Aorta (tissue), 5 donors: ENCODE results near the gene TBC1D2. TPM values are rescaled to one million over a fixed set of nuclear protein-coding genes. Genes with fewer than 3 reads are reported as not detected.

ENCODE experiments used
- ATAC-seq: fragments of 200-7000 bp; cut with Tn5 transposase; one replicate; pipeline ENCODE4 v1.9.1; 2022; ENCODE audit warnings: moderate library complexity; ENCODE audit not compliant: low FRiP score
- DNase-seq, 2 donors: peaks; one replicate each; pipeline ENCODE4 v3.0.0-alpha.2; 2020
- H3K27ac ChIP-seq, 2 donors: one replicate each; pipeline ENCODE4 v1.5.1; 2013; ENCODE audit warnings: low read length in 2 of 2, mild to moderate bottlenecking in 2 of 2, moderate library complexity in 2 of 2, control low read depth in 1 of 2, inconsistent platforms in 1 of 2, low read depth in 1 of 2
- H3K27me3 ChIP-seq, 2 donors: one replicate each; pipeline ENCODE4 v1.6.1; 2013; ENCODE audit warnings: control low read depth in 1 of 2, low read length in 1 of 2, mild to moderate bottlenecking in 1 of 2, moderate library complexity in 1 of 2; ENCODE audit not compliant: insufficient read depth in 2 of 2, control insufficient read depth in 1 of 2
- H3K36me3 ChIP-seq, 2 donors: one replicate each; pipeline ENCODE4 v1.6.1; 2013; ENCODE audit warnings: control low read depth in 1 of 2, low read length in 1 of 2, mild to moderate bottlenecking in 1 of 2; ENCODE audit not compliant: insufficient read depth in 2 of 2, control insufficient read depth in 1 of 2
- H3K4me1 ChIP-seq, 2 donors: one replicate each; pipeline ENCODE4 v1.6.1; 2013; ENCODE audit warnings: low read length in 2 of 2, control low read depth in 1 of 2, mild to moderate bottlenecking in 1 of 2, moderate library complexity in 1 of 2; ENCODE audit not compliant: insufficient read depth in 2 of 2, control insufficient read depth in 1 of 2
- H3K4me3 ChIP-seq, 2 donors: one replicate each; pipeline ENCODE4 v1.5.1; 2013; ENCODE audit warnings: low read length in 2 of 2, control low read depth in 1 of 2, mild to moderate bottlenecking in 1 of 2
- H3K9me3 ChIP-seq: one replicate; pipeline ENCODE4 v1.6.1; 2013; ENCODE audit warnings: mild to moderate bottlenecking, low read length; ENCODE audit not compliant: control insufficient read depth
- WGBS, 2 donors: extraction: QIAGEN DNeasy Blood & Tissue Kit; methylation state at CpG; one replicate each; pipeline ENCODE4 v1.1.7; 2013; 5-methylcytosine and 5-hydroxymethylcytosine counted together
- intact Hi-C, 2 donors: fragments of 100-400 bp; cut with DNase I; formaldehyde crosslinking; loops; one replicate each; pipeline versions ENCODE4 v1.14.2 to v1.15.0; 2022
- polyA plus RNA-seq, 2 donors: library from polyadenylated mRNA; stranded (reverse); fragments of 200-250 nt; gene quantifications; one replicate each; pipeline ENCODE4 v1.2.3, GENCODE V29; 2013
- total RNA-seq, 2 donors: library from RNA; stranded (reverse); fragmentation: NEBNext Ultra II Directional; extraction: Animal tissue kit (Norgen Biotek cat#: 25700); gene quantifications; one replicate each; pipeline ENCODE4 v1.2.1, GENCODE V29; 2021
- donor health status: healthy with polysubstance abuse.
- donor health status: Bipolar disorder and iron deficiency.
- donor health status: DM: no; HTN: no; CAD: no.
- donor health status: DM: no; HTN: no; CAD: no.
- donor health status: DM: yes; HTN: yes; CAD: no.

The TBC1D2 gene
- total and polyA plus RNA-seq, 4 donors: 6.0 to 12.4 (median 8.4) TPM

GRCh38 chr9:98191181-98191608 is 64.3 kb downstream of the TBC1D2 start:
- WGBS, 2 donors: 90% methylated on average over 5 of the region's 5 CpGs
- H3K4me1 ChIP-seq: no peaks in the 10 kb centered on the region
- H3K36me3 ChIP-seq: no peaks in the 10 kb centered on the region
- ATAC-seq: no peak
- no peaks in the 10 kb centered on the region for H3K27me3 ChIP-seq
- H3K4me3 ChIP-seq: no peak overlapping the region
- intact Hi-C loops: loop anchor here (10.0 kb wide), 2 partner anchors 76 to 604 kb away; partner anchors contain the start of genes ANKS6 (in 1 of the 2) and TRIM14 (in 1 of the 2)
- no peak overlapping the region for H3K27ac ChIP-seq
- H3K9me3 ChIP-seq: no peaks in the 10 kb centered on the region
- DNase-seq: no peak

GRCh38 chr9:98190757-98191105 is 64.7 kb downstream of the TBC1D2 start:
- intact Hi-C loops: loop anchor here (10.0 kb wide), 2 partner anchors 76 to 604 kb away; partner anchors contain the start of genes ANKS6 (in 1 of the 2) and TRIM14 (in 1 of the 2)

GRCh38 chr9:98189412-98189811 is 66.0 kb downstream of the TBC1D2 start:
- intact Hi-C loops: no loop called here

More at GRCh38 chr9:98190757-98191105, 64.7 kb downstream of the TBC1D2 start:
- no peak overlapping the region for H3K4me3 ChIP-seq
- no peaks in the 10 kb centered on the region for H3K4me1 ChIP-seq
- 91 to 94% methylated on average over 5 of the region's 5 CpGs for WGBS, 2 donors
- no peaks in the 10 kb centered on the region for H3K36me3 ChIP-seq
- H3K9me3 ChIP-seq: no peaks in the 10 kb centered on the region
- ATAC-seq: no peak
- no peak for DNase-seq
- no peaks in the 10 kb centered on the region for H3K27me3 ChIP-seq
- H3K27ac ChIP-seq: no peak overlapping the region

DNA sequence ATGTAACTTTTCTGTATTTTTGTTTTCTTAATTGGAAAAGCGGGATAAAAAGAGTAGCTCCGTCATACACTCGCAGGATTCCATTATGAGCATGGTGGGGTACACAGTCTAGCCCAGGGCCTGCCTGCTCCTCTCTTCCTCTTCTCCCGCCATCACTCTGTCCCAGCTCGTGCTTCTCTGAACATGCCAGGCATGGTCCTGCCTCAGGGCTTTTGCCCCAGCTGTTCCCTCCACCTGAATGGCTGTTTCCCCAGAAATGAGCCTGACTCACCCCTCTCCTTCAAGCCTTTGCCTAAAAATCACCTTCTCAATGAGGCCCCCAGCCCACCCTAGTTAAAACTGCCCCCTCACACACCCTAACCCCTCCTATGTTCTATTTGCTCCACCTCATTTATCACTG is 67.5 kb downstream of the TBC1D2 start:
- H3K9me3 ChIP-seq: no peaks in the 10 kb centered on the region
- H3K4me3 ChIP-seq: no peak overlapping the region
- H3K27ac ChIP-seq: no peak overlapping the region
- WGBS, 2 donors: 88 to 91% methylated on average over 5 of the region's 5 CpGs
- no peaks in the 10 kb centered on the region for H3K4me1 ChIP-seq
- H3K27me3 ChIP-seq: no peaks in the 10 kb centered on the region
- DNase-seq (no peak), ATAC-seq (no peak)
- intact Hi-C loops: no loop called here
- H3K36me3 ChIP-seq: no peaks in the 10 kb centered on the region

More at GRCh38 chr9:98189412-98189811, 66.0 kb downstream of the TBC1D2 start:
- Histone ChIP-seq H3K4me1 (no peaks in the 10 kb centered on the region), H3K9me3 (no peaks in the 10 kb centered on the region), H3K36me3 (no peaks in the 10 kb centered on the region), H3K27me3 (no peaks in the 10 kb centered on the region), H3K27ac (no peak overlapping the region), H3K4me3 (no peak overlapping the region)
- ATAC-seq (no peak), DNase-seq (no peak)
- 66 to 76% methylated on average over 6 of the region's 6 CpGs for WGBS, 2 donors

GRCh38 chr9:98186236-98186635 is 69.2 kb downstream of the TBC1D2 start:
- ATAC-seq: no peak
- no peak overlapping the region for H3K4me3 ChIP-seq
- H3K4me1 ChIP-seq: no peaks in the 10 kb centered on the region
- no peak overlapping the region for H3K27ac ChIP-seq
- peaks cover 0 to 2% of the 10 kb centered on the region in 2 donors for H3K27me3 ChIP-seq
- H3K9me3 ChIP-seq: no peaks in the 10 kb centered on the region
- no peak for DNase-seq
- intact Hi-C loops: no loop called here
- no peaks in the 10 kb centered on the region for H3K36me3 ChIP-seq
- 44 to 100% methylated on average over 1 of the region's 1 CpG for WGBS, 2 donors

DNA sequence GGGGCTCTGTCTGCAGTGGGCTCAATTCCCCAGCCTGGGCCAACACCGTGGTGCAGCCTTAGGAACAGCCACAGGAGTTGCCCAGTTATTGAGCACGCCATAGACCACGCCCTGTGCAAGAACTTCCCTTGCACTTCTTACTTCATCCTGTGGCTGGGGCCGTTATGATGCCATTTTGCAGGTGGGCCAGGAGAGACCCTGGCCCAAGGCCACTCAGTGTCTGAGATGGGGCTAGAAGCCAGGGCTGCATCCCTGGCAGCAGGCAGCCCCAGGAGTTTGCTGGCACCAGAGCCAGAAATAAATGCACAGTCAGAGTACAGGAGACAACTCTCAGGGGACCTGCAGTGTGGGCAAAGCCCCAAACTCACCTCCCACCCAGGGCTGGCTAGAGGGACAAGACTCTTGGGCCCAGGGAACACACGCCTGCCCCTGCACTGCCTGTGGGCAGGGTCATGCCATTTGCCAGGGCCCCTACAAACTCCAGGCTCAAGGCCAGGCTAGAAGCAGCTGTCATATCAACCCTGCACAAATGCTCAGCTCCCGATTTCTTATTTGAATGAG is 69.8 kb downstream of the TBC1D2 start:
- no peak overlapping the region for H3K4me3 ChIP-seq
- DNase-seq (no peak), ATAC-seq (no peak)
- H3K27ac ChIP-seq: no peak overlapping the region
- no peaks in the 10 kb centered on the region for H3K4me1 ChIP-seq
- no peaks in the 10 kb centered on the region for H3K36me3 ChIP-seq
- H3K9me3 ChIP-seq: no peaks in the 10 kb centered on the region
- intact Hi-C loops: no loop called here
- WGBS, 2 donors: 59 to 65% methylated on average over 6 of the region's 6 CpGs
- peaks cover 0 to 2% of the 10 kb centered on the region in 2 donors for H3K27me3 ChIP-seq

GRCh38 chr9:98185021-98185567 is 70.4 kb downstream of the TBC1D2 start:
- no peaks in the 10 kb centered on the region for H3K4me1 ChIP-seq
- H3K36me3 ChIP-seq: no peaks in the 10 kb centered on the region

DNA sequence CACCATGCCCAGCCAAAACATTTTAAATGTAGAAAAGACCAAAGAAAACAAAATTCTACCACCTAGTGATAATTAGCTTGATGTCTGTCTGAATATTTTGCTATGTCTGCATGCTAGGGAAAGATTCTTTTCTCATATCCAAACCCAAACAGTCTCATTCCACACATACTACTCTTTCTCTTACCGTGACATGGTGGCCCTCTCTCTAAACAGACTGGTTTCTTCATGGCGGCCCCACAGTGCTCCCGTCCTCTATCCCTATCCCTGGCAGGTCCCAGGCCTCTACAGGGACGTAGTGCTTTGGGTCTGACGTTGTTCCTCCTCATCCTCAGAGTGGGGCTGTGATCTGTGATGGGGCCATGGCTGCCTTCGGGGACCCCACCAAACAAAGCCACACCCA is 71.1 kb downstream of the TBC1D2 start:
- Histone ChIP-seq H3K4me1 (no peaks in the 10 kb centered on the region), H3K4me3 (no peak overlapping the region), H3K27me3 (peaks cover 0 to 2% of the 10 kb centered on the region in 2 donors), H3K9me3 (no peaks in the 10 kb centered on the region), H3K36me3 (no peaks in the 10 kb centered on the region), H3K27ac (no peak overlapping the region)
- 79 to 86% methylated on average over 6 of the region's 6 CpGs for WGBS, 2 donors
- no peak for ATAC-seq
- intact Hi-C loops: no loop called here
- DNase-seq: no peak

More at GRCh38 chr9:98185021-98185567, 70.4 kb downstream of the TBC1D2 start:
- DNase-seq (no peak), ATAC-seq (no peak)
- 84 to 93% methylated on average over 6 of the region's 6 CpGs for WGBS, 2 donors
- H3K4me3 ChIP-seq: no peak overlapping the region
- H3K9me3 ChIP-seq: no peaks in the 10 kb centered on the region
- peaks cover 0 to 2% of the 10 kb centered on the region in 2 donors for H3K27me3 ChIP-seq
- no peak overlapping the region for H3K27ac ChIP-seq
- intact Hi-C loops: no loop called here
